Stimulated activated CD4-positive, alpha-beta T cell treated with anti-CD3 and anti-CD28 coated beads, Interleukin-2, amount 100 ng/mL, for 24 hours (primary cell): ENCODE measurements around the gene BTN2A1.
"Not testable (repeated sequence)": the region's sequence is repeated elsewhere in the genome, so short reads cannot be mapped to it uniquely, and the experiment has no call there.

ENCODE experiments used
- DNase-seq, 2 donors: peaks; one replicate each; pipeline ENCODE4 v3.0.0-alpha.2; 2020

The BTN2A1 gene

DNA sequence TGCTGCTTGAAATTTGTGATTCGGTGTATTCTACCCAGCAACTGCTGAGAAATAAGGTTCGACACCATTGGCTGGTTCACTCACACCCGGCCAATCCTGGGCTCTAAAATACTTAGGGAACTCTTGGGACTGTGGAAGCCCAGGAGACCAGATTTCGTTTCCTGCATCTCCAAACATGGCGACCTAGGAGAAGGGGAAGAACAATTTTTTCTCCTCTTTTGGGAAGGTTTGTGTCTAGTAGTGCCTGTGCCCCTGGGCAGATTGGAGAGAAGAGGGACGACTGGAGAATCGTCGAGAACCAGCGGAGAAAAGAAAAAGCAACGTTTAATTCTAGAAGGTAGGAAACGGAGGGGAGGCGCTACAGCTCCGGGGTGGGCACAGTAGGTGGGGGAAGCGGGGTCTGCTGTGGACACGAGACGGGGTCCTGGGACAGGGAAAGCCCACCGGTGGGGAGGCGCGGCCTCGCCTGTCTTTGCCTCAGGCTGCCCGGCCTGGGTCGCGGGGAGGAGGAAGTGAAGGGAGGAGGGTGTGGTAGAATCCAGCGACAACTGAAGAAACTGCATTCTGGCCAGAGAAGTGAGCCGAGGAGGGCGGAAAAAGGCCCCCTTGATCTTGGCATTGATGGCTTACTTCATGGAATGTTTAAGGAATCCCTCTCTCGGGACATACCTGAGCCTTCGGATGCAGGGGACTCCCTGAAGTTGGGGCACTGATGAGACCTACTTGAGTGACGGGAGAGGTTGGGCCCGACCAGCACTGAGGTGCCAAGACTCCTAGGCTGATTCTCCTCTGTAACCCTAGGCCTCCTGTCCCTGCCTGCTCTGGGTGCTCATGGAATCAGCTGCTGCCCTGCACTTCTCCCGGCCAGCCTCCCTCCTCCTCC lies at the start of gene BTN2A1:
BTN2A1 (plus strand) TSS at position 150 of the 883 bp plus-strand sequence; CDS start at position 832, 682 bp downstream.
- DNase-seq = peak; percentile 57 to 71

GRCh38 chr6:26408828-26409730 lies 48.7 kb upstream of the BTN2A1 start:
- DNase-seq = no peak

- no peak for DNase-seq
Observed at GRCh38 chr6:26411751-26412150, 46.0 kb upstream of the BTN2A1 start.

GRCh38 chr6:26412228-26412627 lies 45.5 kb upstream of the BTN2A1 start:
- no peak for DNase-seq

- no peak for DNase-seq
Observed at GRCh38 chr6:26412954-26413353, 44.8 kb upstream of the BTN2A1 start.

GRCh38 chr6:26414281-26414680 lies 43.5 kb upstream of the BTN2A1 start:
- DNase-seq = no peak

GRCh38 chr6:26415036-26415614 lies 42.6 kb upstream of the BTN2A1 start:
- no peak for DNase-seq

- DNase-seq = no peak
Observed at GRCh38 chr6:26415791-26416190, 42.0 kb upstream of the BTN2A1 start.

DNA sequence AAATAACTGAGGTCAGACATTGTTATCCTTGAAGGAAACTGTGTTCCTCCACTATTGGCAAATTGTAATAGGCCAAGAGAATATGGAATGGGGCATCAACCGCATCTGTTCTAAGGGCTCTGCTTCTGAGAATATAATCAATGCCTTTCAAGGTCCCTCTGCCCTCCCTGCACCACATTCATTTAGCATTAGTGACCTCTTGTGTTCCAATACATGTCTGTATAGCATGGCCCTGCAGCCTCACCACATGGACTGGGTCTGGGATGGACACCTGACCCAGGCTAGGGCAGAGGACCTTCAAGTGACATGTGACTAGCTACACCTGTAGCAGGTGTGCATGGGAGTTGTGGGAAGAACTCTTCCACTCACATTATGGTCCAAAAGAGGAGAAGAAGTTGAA lies 41.5 kb upstream of the BTN2A1 start:
- no peak for DNase-seq

- not testable (repeated sequence) for DNase-seq
Observed at GRCh38 chr6:26418077-26418476, 39.7 kb upstream of the BTN2A1 start.

- not testable (repeated sequence) for DNase-seq
Observed at GRCh38 chr6:26418795-26419194, 39.0 kb upstream of the BTN2A1 start.

- peak in 1 of 2 donors; percentile 31 for DNase-seq
Observed at GRCh38 chr6:26420688-26421171, 37.0 kb upstream of the BTN2A1 start.

GRCh38 chr6:26421259-26422144 lies 36.3 kb upstream of the BTN2A1 start:
- peak; percentile 39 to 43 for DNase-seq

- DNase-seq = no peak
Observed at GRCh38 chr6:26422329-26422728, 35.4 kb upstream of the BTN2A1 start.

DNA sequence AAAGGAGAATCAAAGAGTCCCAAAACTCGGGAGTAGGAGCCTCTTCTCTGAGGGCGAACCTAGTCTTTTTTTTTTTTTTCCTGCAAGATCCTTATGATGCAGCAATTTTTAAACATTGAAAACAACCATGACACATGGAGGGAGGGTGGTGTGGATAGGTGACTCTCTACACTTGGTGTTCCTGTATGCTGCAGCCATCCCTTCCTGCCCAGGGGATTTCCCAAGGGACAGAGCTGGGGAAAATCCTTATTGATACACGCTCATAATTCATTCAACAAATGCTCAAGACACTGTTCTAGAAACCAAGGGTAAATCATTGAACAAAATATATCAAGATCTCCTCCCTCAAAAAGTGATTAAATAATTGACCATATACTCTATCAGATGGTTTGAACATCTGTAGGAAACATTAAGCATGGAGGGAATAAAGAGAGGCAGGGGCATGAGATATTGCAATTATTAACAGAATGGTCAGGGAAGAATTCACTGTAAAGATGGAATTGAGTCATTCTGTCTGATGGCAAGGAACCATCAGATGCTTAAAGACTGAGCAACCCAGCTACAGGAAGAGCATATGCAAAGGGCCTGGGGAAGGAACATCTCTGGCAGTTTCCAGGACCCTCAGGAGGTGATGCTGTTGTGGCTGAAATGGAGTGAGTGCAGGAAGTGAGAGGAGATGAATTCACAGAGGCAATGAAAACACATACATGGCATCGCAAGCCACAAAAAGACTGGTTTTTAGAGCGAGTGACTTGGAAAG lies 30.9 kb upstream of the BTN2A1 start:
- DNase-seq = no peak

DNA sequence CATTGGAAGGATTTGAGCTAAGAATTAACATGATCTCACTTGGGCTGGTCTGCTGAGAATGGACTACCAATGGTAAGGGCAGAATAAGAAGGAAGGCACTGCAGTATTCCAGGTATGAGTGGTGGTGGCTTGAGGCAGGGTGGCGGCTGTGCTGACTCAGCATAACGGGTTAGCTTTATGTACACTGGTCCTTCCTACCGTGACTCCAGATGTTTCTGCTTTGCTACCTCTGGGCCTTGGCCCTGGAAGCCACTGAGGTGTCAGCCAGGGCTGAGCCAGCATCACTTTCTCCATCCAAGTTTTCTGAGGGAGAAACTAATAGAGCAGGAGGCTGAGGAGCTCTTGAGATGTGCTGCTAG lies 30.3 kb upstream of the BTN2A1 start:
- DNase-seq = no peak

DNA sequence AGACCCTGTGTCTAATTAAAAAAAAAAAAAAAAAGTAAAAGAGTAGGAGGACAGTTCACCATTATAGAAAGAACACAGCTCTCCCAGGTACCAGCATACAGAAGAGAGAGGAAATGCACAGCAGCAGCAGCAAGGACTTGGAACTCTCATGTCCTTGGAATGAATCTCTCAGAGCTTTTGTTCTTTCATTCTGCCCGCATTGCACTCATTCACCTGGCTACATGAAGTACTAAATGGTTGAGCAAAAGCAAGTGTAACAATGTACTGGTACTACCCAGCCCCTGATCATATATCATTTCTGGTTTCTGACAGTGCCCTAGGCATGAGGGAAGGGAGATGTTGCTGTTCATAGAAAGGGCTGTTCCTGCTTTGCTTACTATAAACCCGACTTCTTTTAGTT lies 29.5 kb upstream of the BTN2A1 start:
- DNase-seq = no peak

DNA sequence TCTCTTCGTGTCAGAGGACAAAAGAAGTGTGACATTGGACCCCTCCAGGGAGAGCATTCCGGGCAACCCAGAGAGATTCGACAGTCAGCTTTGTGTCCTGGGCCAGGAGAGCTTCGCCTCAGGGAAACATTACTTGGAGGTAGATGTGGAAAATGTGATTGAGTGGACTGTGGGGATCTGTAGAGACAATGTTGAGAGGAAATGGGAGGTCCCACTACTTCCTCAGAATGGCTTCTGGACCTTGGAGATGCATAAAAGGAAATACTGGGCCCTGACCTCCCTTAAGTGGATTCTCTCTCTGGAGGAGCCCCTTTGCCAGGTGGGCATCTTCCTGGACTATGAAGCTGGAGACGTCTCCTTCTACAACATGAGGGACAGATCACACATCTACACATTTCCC lies 27.0 kb upstream of the BTN2A1 start:
- no peak for DNase-seq

DNA sequence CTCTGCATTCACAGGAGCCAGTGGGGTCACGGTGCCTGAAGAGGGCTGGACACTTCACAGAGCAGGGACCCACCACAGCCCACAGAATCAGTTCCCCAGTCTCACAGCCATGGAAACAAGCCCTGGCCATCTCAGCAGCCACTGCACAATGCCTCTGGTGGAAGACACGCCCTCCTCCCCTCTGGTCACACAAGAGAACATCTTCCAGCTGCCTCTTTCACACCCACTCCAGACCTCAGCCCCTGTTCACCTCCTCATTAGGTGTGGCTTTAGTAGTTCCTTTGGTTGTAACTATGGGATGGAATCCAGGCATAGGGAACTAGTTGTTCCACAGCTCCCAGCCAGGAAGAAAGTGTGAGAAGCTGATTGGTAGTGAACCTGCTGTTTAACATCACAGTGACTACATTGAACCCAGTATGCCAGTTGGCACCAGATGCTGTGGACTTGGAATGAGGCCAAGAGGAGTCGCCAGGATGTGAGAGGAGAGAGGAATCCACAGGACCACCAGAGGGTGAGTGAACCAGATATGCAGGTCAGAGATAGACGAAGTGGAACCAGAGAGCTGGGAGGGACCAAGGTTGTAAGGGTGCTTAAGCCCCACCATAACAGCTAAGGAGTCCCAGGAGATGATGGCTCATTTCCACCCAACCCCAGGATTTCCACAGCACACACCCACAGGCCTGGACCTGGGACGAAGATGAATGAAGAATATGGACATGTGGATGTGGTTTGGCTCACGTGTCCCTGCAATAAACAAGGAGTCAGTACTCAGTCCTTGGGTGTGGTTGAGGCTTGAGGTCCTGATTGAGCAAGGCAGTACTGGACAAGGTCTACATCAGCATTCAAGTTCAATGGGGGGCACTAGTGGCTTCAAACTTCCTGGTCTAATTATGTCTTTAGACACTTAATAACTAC lies 26.2 kb upstream of the BTN2A1 start:
- DNase-seq = no peak

DNA sequence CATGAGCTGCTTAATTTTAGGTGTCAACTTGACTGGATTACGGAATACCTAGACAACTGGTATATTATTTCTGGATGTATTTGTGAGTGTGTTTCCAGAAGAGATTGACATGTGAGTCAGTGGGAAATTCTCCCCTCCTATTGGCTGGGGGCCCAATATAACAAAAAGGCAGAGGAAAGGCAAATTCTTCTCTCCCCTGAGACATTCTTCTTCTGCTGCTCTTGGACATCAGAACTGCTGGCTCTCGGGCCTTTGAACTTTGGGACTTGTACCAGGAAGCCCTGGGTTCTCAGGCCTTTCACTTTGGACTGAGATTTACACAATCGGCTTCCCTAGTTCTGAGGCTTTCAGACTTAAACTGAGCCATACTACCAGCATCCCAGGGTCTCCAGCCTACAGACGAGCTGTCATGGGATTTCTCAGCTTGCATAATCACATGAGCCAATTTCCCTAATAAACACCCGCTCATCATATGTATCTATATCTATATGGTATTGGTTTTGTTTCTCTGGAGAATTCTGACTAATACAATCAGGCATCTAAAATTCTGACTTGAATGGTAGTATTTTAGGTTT lies 25.0 kb upstream of the BTN2A1 start:
- DNase-seq = no peak
